Skeletal muscle cell (primary cell): ENCODE data around the gene CD79B.
"Not testable (repeated sequence)": the region's sequence is repeated elsewhere in the genome, so short reads cannot be mapped to it uniquely, and the experiment has no call there.

Source experiments
- DNase-seq: peaks from one replicate; pipeline ENCODE4 v3.0.0-alpha.2; 2010; ENCODE audit warnings: low read depth
- H3K4me3 ChIP-seq: 2 replicates; pipeline ENCODE4 v1.5.1; 2011; ENCODE audit warnings: low read depth, mild to moderate bottlenecking, control low read depth, low read length, moderate library complexity

The CD79B gene

DNA sequence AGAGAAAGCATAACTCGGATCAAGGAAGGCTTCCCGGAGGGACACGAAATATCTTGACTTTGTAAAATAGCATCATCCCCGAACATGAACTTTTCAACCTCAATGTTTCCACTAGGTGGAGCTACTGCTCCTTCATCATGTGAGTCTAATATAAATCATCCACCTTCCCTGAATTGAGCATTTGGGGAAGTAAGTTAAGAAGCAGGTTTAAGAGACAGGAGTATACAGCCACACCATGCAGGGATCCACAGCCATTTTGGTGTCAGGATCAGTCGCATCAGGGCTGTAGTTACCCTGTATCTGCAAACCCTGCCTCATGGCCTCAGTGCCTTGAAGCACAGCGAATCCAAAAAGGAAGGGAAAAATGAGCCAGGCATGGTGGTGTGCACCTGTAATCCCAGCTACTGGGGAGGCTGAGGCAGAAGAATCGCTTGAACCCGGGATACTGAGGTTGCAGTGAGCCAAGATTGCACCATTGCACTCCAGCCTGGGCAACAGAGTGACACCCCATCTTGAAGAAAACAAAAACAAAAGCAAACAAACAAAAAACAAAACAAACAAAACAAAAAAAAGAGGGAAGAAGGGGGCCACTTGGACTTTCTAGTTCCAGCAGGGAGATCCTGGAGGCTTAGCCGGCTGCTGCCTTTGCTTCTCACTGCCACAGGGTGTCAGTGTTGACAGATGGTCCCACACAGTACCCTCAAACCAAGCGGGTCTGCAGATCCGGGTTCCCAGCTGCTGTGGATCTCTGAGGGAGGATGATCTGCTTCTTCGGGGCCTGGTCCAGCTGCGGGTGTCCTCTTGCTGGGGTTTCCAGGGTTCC, 42.9 kb downstream of the CD79B start:
- DNase-seq = not testable (repeated sequence)

DNA sequence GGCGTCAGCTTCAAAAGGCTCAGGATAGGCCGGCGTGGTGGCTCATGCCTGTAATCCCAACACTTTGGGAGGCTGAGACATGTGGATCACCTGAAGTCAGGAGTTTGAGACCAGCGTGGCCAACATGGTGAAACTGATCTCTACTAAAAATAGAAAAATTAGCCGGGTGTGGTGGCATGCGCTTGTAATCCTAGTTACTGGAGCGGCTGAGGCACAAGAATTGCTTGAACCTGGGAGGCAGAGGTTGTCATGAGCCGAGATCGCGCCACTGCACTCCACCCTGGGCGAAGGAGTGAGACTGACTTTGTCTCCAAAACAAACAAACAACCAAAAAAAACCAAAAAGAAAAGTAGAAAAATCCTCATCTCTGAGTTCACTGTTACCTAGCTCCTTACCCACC, 47.0 kb downstream of the CD79B start:
- not testable (repeated sequence) for H3K4me3 ChIP-seq, DNase-seq

More for the DNA sequence above, 42.9 kb downstream of the CD79B start:
- H3K4me3 ChIP-seq = not testable (repeated sequence)

- H3K4me3 ChIP-seq, DNase-seq: not testable (repeated sequence)
Measured at GRCh38 chr17:63882626-63883126, 49.5 kb downstream of the CD79B start.

- no peak for DNase-seq
- no peak within 1 kb of the TSS for H3K4me3 ChIP-seq
Measured at GRCh38 chr17:63881935-63882601, 50.1 kb downstream of the CD79B start, which contains the start of gene GH2. GH2 (minus strand) TSS chr17:63881944; CDS start chr17:63881801, 143 bp downstream.

DNA sequence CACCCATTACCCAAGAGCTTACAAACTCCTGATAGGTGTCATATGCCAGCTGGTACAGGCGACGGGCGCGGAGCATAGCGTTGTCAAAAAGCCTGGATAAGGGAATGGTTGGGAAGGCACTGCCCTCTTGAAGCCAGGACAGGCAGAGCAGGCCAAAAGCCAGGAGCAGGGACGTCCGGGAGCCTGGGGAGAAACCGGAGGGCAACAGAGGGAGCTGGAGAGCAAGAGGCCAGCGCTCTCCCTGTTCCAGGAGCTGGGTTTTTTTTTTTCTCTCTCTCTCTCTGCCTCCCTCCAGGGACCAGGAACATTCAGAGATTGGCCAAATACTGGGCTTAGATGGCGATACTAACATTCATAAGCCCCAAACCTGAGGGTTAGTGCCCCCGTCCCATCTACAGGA, 50.8 kb downstream of the CD79B start:
- DNase-seq, H3K4me3 ChIP-seq: not testable (repeated sequence)

GRCh38 chr17:63880706-63881105, 51.4 kb downstream of the CD79B start:
- no peak overlapping the region for H3K4me3 ChIP-seq
- DNase-seq = no peak
